Mesendoderm (in vitro differentiated cells): ENCODE data around the gene ABHD17A.

ENCODE experiments used
- DNase-seq: peaks from one replicate; pipeline ENCODE4 v3.0.0; 2013
- H2AK5ac ChIP-seq: 2 replicates; pipeline ENCODE4 v1.6.1; 2013; ENCODE audit warnings: low read length, inconsistent platforms
- H2BK120ac ChIP-seq: 2 replicates; pipeline ENCODE4 v1.6.1; 2013; ENCODE audit warnings: low read depth, mild to moderate bottlenecking, low read length, moderate library complexity, mixed read lengths
- H2BK15ac ChIP-seq: replicated peaks from 2 replicates; pipeline ENCODE4 v1.6.1; 2013; ENCODE audit warnings: low read depth, mild to moderate bottlenecking, moderate library complexity
- H2BK5ac ChIP-seq: 2 replicates; pipeline ENCODE4 v1.6.1; 2013; ENCODE audit warnings: low read length, inconsistent platforms
- H3K18ac ChIP-seq: 2 replicates; pipeline ENCODE4 v1.6.1; 2013; ENCODE audit warnings: mild to moderate bottlenecking, low read length, mixed read lengths
- H3K23ac ChIP-seq: one replicate; pipeline ENCODE4 v1.6.1; 2013; ENCODE audit warnings: low read length
- H3K27ac ChIP-seq: 2 replicates; pipeline ENCODE4 v1.5.1; 2013; ENCODE audit warnings: low read depth, mild to moderate bottlenecking, inconsistent platforms, low read length, moderate library complexity
- H3K27me3 ChIP-seq: 2 replicates; pipeline ENCODE4 v1.6.1; 2013; ENCODE audit warnings: low read length, control low read depth, mild to moderate bottlenecking, inconsistent platforms; ENCODE audit not compliant: insufficient read depth, poor library complexity
- H3K36me3 ChIP-seq: 2 replicates; pipeline ENCODE4 v1.6.1; 2013; ENCODE audit warnings: low read length, inconsistent platforms; ENCODE audit not compliant: control insufficient read depth, insufficient read depth
- H3K4ac ChIP-seq: one replicate; pipeline ENCODE4 v1.6.1; 2013; ENCODE audit warnings: low read depth, mild to moderate bottlenecking, low read length, moderate library complexity
- H3K4me1 ChIP-seq: 2 replicates; pipeline ENCODE4 v1.6.1; 2013; ENCODE audit warnings: low read depth, low read length, inconsistent platforms; ENCODE audit not compliant: control insufficient read depth
- H3K4me2 ChIP-seq: 2 replicates; pipeline ENCODE4 v1.6.1; 2013; ENCODE audit warnings: low read length
- H3K4me3 ChIP-seq: 2 replicates; pipeline ENCODE4 v1.5.1; 2013; ENCODE audit warnings: mild to moderate bottlenecking, low read length
- H3K56ac ChIP-seq: one replicate; pipeline ENCODE4 v1.6.1; 2013; ENCODE audit warnings: low read length
- H3K79me1 ChIP-seq: 2 replicates; pipeline ENCODE4 v1.6.1; 2013; ENCODE audit warnings: low read length, inconsistent platforms
- H3K79me2 ChIP-seq: 2 replicates; pipeline ENCODE4 v1.6.1; 2013; ENCODE audit warnings: mild to moderate bottlenecking, low read length; ENCODE audit not compliant: control insufficient read depth, insufficient read depth
- H3K9ac ChIP-seq: 2 replicates; pipeline ENCODE4 v1.6.1; 2013; ENCODE audit warnings: low read length, inconsistent platforms
- H4K5ac ChIP-seq: one replicate; pipeline ENCODE4 v1.6.1; 2013; ENCODE audit warnings: low read length
- H4K8ac ChIP-seq: one replicate; pipeline ENCODE4 v1.6.1; 2013; ENCODE audit warnings: low read depth, mild to moderate bottlenecking, control low read depth, low read length, moderate library complexity
- WGBS: extraction: QIAGEN DNeasy Blood & Tissue Kit; methylation state at CpG from one replicate; pipeline ENCODE4 v1.1.7; 2013; ENCODE audit warnings: low lambda C conversion rate, missing lambda C conversion rate; ENCODE audit not compliant: insufficient coverage; ENCODE audit errors: extremely low coverage; 5-methylcytosine and 5-hydroxymethylcytosine counted together

Gene ABHD17A

DNA sequence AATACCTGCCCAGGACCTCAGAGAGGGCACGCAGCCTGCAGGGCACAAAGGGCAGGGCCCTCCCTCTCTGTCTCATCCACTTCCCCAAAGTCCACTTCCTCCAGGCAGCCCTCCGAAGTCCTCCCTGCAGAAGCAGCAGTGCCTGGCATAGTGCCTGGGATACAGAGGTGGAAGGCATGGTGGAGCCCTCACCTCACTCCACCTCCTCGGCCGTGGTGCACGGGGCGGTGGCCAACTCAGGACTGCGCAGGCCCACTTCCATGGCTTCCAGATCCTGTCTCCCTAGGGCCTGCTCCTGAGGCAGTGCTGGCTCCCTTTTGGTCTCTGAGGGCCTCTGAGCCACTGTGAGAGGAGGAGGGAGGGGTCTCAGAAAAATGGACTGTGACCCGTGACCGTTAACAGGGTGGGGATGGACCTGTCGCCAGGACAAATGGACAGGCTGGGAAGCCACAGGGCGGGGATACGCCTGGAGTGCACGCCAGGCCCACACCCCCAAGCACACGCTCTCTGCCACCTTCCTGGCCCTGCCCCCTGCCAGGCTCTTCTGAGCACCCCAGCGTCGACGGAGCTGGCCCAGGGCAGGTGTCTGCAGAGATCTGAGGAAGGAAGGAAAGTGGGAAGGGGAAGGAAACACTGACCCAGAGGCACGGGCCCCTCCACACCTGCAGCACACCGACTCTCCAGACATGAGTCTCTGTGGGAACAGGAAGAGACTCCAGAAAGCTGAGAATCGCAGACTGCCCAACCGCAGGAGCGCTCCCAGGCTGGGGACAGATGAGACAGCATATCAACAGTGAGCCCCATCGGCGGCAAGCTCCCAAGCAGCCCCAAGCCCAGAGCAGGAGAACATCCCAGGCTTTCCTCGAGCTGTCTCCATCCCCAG lies 45.4 kb downstream of the ABHD17A start:
- Histone ChIP-seq H2BK120ac (no peak overlapping the region), H3K18ac (no peak overlapping the region), H2BK5ac (no peak overlapping the region), H2BK15ac (no peak overlapping the region), H3K27me3 (no peaks in the 10 kb centered on the region), H3K9ac (no peak overlapping the region), H3K56ac (no peak overlapping the region), H3K27ac (no peak overlapping the region), H3K4me1 (no peaks in the 10 kb centered on the region), H3K4ac (no peak overlapping the region), H3K4me2 (no peak overlapping the region), H3K79me2 (peaks cover 61% of the 10 kb centered on the region), H3K36me3 (no peaks in the 10 kb centered on the region), H3K23ac (no peak overlapping the region), H3K79me1 (peaks cover 34% of the 10 kb centered on the region), H4K8ac (no peak overlapping the region), H4K5ac (no peak overlapping the region), H2AK5ac (no peak overlapping the region), H3K4me3 (no peak overlapping the region)
- no peak for DNase-seq
- no CpG with 5 or more reads among the region's 25 CpGs for WGBS

GRCh38 chr19:1837625-1838105 lies 47.6 kb downstream of the ABHD17A start:
- H3K36me3 ChIP-seq, result no peaks in the 10 kb centered on the region
- no peaks in the 10 kb centered on the region for H3K4me1 ChIP-seq
- H3K23ac ChIP-seq, result no peak overlapping the region
- H2BK120ac ChIP-seq, result no peak overlapping the region
- H3K79me2 ChIP-seq, result peaks cover 43% of the 10 kb centered on the region
- H3K79me1 ChIP-seq, result peaks cover 28% of the 10 kb centered on the region
- H2BK5ac ChIP-seq, result no peak overlapping the region
- H3K9ac ChIP-seq, result peak overlapping the region; percentile 32
- WGBS, result no CpG with 5 or more reads among the region's 23 CpGs
- H3K27ac ChIP-seq, result no peak overlapping the region
- peak; percentile 58 for DNase-seq
- H3K4me3 ChIP-seq, result no peak overlapping the region
- no peak overlapping the region for H3K18ac ChIP-seq
- H3K56ac ChIP-seq, result peak overlapping the region; percentile 60
- H3K4me2 ChIP-seq, result no peak overlapping the region
- no peak overlapping the region for H3K4ac ChIP-seq
- no peak overlapping the region for H4K8ac ChIP-seq
- H2AK5ac ChIP-seq, result no peak overlapping the region
- no peak overlapping the region for H4K5ac ChIP-seq
- no peak overlapping the region for H2BK15ac ChIP-seq
- no peaks in the 10 kb centered on the region for H3K27me3 ChIP-seq

GRCh38 chr19:1837222-1837565 lies 48.1 kb downstream of the ABHD17A start:
- DNase-seq, result no peak
- Histone ChIP-seq H3K27me3 (no peaks in the 10 kb centered on the region), H4K5ac (no peak overlapping the region), H2AK5ac (no peak overlapping the region), H3K4me2 (no peak overlapping the region), H3K9ac (no peak overlapping the region), H4K8ac (no peak overlapping the region), H3K4me1 (no peaks in the 10 kb centered on the region), H2BK5ac (no peak overlapping the region), H3K36me3 (no peaks in the 10 kb centered on the region), H3K79me2 (peaks cover 38% of the 10 kb centered on the region), H3K27ac (no peak overlapping the region), H2BK15ac (no peak overlapping the region), H3K18ac (no peak overlapping the region), H2BK120ac (no peak overlapping the region), H3K4me3 (no peak overlapping the region), H3K56ac (no peak overlapping the region), H3K79me1 (peaks cover 27% of the 10 kb centered on the region), H3K4ac (no peak overlapping the region), H3K23ac (no peak overlapping the region)
- WGBS, result no CpG with 5 or more reads among the region's 11 CpGs

DNA sequence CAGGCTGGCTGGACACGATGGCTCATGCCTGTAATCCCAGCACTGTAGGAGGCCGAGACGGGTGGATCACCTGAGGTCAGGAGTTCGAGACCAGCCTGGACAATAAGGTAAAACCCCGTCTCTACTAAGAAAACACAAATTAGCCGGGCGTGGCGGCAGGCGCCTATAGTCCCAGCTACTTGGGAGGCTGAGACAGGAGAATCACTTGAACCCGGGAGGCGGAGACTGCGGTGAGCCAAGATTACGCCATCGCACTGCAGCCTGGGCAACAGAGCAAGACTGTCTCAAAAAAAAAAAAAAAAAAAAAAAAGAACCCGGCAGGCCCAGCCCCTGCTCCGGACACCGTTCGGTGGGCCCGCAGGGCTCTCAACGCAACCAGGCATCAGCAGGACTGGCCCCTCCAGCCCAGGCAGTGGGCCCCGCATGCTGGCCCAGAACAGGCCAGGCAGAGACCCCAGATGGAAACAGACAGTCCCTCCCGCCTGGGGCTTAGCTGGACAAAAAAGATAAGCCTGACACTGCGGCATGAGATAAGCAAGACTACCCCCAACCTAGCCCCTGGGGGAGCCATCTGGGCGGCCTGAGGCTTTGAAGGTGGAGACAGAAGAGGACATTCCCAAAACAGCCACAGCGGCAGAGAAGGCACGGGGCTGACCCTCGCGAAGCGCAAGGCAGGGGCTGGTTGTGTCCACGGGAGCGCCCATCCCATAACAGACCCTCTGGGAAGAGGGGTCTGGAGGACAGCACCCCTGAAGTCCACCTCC lies 48.7 kb downstream of the ABHD17A start:
- no CpG with 5 or more reads among the region's 31 CpGs for WGBS
- no peaks in the 10 kb centered on the region for H3K4me1 ChIP-seq
- no peak overlapping the region for H3K56ac ChIP-seq
- H3K9ac ChIP-seq, result no peak overlapping the region
- no peaks in the 10 kb centered on the region for H3K36me3 ChIP-seq
- no peak overlapping the region for H3K4ac ChIP-seq
- H3K27ac ChIP-seq, result no peak overlapping the region
- H3K27me3 ChIP-seq, result no peaks in the 10 kb centered on the region
- no peak overlapping the region for H2BK120ac ChIP-seq
- H3K23ac ChIP-seq, result no peak overlapping the region
- no peak overlapping the region for H3K18ac ChIP-seq
- no peak overlapping the region for H4K5ac ChIP-seq
- peaks cover 31% of the 10 kb centered on the region for H3K79me1 ChIP-seq
- no peak overlapping the region for H2BK5ac ChIP-seq
- no peak overlapping the region for H3K4me3 ChIP-seq
- no peak overlapping the region for H3K4me2 ChIP-seq
- no peak overlapping the region for H4K8ac ChIP-seq
- H2AK5ac ChIP-seq, result no peak overlapping the region
- DNase-seq, result no peak
- peaks cover 37% of the 10 kb centered on the region for H3K79me2 ChIP-seq
- no peak overlapping the region for H2BK15ac ChIP-seq

GRCh38 chr19:1833540-1833939 lies 51.8 kb downstream of the ABHD17A start:
- Histone ChIP-seq H3K4me2 (no peak overlapping the region), H3K79me2 (peaks cover 18% of the 10 kb centered on the region), H3K23ac (no peak overlapping the region), H2BK5ac (no peak overlapping the region), H3K27me3 (no peaks in the 10 kb centered on the region), H3K4me3 (no peak overlapping the region), H3K79me1 (peaks cover 31% of the 10 kb centered on the region), H3K56ac (no peak overlapping the region), H3K18ac (no peak overlapping the region), H3K9ac (no peak overlapping the region), H3K4ac (no peak overlapping the region), H4K5ac (no peak overlapping the region), H2BK15ac (no peak overlapping the region), H2AK5ac (no peak overlapping the region), H3K27ac (no peak overlapping the region), H4K8ac (no peak overlapping the region), H3K4me1 (no peaks in the 10 kb centered on the region), H2BK120ac (no peak overlapping the region), H3K36me3 (peaks cover 2% of the 10 kb centered on the region)
- DNase-seq, result no peak
- WGBS, result no CpG with 5 or more reads among the region's 15 CpGs
